ENCODE measurements around the gene OGFOD3. TPM values are rescaled to one million over a fixed set of nuclear protein-coding genes. Genes with fewer than 3 reads are reported as not detected.

OGFOD3 gene
- total and polyA plus RNA-seq, 2 experiments from 2014 or later: 9.6 to 24.6 TPM

DNA sequence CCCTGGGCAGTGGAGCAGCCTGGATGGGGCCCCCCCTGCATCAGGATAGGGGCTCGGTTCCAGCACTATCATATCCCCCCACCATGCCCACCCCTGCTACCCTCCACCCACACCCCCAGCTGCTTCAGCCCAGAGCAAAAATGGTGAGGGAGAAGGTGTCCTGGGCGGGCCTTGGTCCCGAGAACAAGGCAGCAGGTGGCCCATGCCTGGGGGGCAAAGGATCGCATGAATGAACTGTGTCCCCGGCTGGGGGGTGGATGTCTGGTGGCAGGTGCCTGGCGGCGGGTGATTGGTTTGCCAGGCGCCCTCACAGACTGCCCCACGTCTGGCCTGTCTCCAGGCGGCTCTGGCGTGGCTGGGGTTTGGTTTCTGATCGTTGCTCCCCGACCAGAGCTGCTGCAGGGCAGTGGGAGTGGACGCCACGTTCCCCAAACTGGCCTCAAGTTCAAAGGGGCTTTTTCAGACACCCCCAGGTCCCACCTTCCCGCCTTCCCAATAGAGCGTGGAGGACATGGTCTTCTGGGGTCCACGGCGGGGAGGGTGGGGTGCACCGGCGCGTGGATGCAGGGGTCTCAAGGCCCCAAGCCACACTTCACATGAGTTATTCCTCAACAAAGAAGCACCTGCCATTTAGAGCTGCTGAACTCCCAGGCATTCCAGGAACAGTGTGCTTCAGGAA is 34.2 kb downstream of the OGFOD3 start:
- no peak for DNase-seq (ENCODE audit: low spot score)
- no peak overlapping the region for H3K4me3 ChIP-seq
- H3K27ac Mint-ChIP-seq: no peak overlapping the region
- H3F3A ChIP-seq (replicated peaks; ENCODE audit: low read depth): no peaks in the 10 kb centered on the region
- H2AFZ ChIP-seq: no peak overlapping the region
- no peaks in the 10 kb centered on the region for H3K4me1 ChIP-seq (ENCODE audit: insufficient read depth)
- TF ChIP-seq, protein P1, sequence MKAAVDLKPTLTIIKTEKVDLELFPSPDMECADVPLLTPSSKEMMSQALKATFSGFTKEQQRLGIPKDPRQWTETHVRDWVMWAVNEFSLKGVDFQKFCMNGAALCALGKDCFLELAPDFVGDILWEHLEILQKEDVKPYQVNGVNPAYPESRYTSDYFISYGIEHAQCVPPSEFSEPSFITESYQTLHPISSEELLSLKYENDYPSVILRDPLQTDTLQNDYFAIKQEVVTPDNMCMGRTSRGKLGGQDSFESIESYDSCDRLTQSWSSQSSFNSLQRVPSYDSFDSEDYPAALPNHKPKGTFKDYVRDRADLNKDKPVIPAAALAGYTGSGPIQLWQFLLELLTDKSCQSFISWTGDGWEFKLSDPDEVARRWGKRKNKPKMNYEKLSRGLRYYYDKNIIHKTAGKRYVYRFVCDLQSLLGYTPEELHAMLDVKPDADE (IDR thresholded peaks at IDR 0.05): no peak
- TF ChIP-seq, protein P2, sequence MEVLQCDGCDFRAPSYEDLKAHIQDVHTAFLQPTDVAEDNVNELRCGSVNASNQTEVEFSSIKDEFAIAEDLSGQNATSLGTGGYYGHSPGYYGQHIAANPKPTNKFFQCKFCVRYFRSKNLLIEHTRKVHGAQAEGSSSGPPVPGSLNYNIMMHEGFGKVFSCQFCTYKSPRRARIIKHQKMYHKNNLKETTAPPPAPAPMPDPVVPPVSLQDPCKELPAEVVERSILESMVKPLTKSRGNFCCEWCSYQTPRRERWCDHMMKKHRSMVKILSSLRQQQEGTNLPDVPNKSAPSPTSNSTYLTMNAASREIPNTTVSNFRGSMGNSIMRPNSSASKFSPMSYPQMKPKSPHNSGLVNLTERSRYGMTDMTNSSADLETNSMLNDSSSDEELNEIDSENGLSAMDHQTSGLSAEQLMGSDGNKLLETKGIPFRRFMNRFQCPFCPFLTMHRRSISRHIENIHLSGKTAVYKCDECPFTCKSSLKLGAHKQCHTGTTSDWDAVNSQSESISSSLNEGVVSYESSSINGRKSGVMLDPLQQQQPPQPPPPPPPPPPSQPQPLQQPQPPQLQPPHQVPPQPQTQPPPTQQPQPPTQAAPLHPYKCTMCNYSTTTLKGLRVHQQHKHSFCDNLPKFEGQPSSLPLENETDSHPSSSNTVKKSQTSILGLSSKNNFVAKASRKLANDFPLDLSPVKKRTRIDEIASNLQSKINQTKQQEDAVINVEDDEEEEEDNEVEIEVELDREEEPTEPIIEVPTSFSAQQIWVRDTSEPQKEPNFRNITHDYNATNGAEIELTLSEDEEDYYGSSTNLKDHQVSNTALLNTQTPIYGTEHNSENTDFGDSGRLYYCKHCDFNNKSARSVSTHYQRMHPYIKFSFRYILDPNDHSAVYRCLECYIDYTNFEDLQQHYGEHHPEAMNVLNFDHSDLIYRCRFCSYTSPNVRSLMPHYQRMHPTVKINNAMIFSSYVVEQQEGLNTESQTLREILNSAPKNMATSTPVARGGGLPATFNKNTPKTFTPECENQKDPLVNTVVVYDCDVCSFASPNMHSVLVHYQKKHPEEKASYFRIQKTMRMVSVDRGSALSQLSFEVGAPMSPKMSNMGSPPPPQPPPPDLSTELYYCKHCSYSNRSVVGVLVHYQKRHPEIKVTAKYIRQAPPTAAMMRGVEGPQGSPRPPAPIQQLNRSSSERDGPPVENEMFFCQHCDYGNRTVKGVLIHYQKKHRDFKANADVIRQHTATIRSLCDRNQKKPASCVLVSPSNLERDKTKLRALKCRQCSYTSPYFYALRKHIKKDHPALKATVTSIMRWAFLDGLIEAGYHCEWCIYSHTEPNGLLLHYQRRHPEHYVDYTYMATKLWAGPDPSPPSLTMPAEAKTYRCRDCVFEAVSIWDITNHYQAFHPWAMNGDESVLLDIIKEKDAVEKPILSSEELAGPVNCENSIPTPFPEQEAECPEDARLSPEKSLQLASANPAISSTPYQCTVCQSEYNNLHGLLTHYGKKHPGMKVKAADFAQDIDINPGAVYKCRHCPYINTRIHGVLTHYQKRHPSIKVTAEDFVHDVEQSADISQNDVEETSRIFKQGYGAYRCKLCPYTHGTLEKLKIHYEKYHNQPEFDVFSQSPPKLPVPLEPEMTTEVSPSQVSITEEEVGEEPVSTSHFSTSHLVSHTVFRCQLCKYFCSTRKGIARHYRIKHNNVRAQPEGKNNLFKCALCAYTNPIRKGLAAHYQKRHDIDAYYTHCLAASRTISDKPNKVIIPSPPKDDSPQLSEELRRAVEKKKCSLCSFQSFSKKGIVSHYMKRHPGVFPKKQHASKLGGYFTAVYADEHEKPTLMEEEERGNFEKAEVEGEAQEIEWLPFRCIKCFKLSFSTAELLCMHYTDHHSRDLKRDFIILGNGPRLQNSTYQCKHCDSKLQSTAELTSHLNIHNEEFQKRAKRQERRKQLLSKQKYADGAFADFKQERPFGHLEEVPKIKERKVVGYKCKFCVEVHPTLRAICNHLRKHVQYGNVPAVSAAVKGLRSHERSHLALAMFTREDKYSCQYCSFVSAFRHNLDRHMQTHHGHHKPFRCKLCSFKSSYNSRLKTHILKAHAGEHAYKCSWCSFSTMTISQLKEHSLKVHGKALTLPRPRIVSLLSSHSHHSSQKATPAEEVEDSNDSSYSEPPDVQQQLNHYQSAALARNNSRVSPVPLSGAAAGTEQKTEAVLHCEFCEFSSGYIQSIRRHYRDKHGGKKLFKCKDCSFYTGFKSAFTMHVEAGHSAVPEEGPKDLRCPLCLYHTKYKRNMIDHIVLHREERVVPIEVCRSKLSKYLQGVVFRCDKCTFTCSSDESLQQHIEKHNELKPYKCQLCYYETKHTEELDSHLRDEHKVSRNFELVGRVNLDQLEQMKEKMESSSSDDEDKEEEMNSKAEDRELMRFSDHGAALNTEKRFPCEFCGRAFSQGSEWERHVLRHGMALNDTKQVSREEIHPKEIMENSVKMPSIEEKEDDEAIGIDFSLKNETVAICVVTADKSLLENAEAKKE (CRISPR knock-in tag; IDR thresholded peaks at IDR 0.05): no peak
- TF ChIP-seq EZH2phosphoT487 (IDR thresholded peaks at IDR 0.05; ENCODE audit: unreplicated experiment) (no peak), ZNF114 (CRISPR knock-in tag; IDR thresholded peaks at IDR 0.05) (no peak), CREB1 (CRISPR knock-in tag; IDR thresholded peaks at IDR 0.05; ENCODE audit: low read depth) (no peak), STAT1 (IDR thresholded peaks at IDR 0.05; ENCODE audit: unreplicated experiment) (no peak), ZNF331 (CRISPR knock-in tag; IDR thresholded peaks at IDR 0.05; ENCODE audit: low read depth) (no peak), EZH2 (IDR thresholded peaks at IDR 0.05; ENCODE audit: low read depth, unreplicated experiment) (no peak), POLR2AphosphoS5 (IDR thresholded peaks at IDR 0.05; ENCODE audit: low read depth) (no peak), NANOG (IDR thresholded peaks at IDR 0.05; ENCODE audit: borderline replicate concordance) (no peak), JUNB (IDR thresholded peaks at IDR 0.05; ENCODE audit: unreplicated experiment) (no peak)
- TF ChIP-seq, protein P3, sequence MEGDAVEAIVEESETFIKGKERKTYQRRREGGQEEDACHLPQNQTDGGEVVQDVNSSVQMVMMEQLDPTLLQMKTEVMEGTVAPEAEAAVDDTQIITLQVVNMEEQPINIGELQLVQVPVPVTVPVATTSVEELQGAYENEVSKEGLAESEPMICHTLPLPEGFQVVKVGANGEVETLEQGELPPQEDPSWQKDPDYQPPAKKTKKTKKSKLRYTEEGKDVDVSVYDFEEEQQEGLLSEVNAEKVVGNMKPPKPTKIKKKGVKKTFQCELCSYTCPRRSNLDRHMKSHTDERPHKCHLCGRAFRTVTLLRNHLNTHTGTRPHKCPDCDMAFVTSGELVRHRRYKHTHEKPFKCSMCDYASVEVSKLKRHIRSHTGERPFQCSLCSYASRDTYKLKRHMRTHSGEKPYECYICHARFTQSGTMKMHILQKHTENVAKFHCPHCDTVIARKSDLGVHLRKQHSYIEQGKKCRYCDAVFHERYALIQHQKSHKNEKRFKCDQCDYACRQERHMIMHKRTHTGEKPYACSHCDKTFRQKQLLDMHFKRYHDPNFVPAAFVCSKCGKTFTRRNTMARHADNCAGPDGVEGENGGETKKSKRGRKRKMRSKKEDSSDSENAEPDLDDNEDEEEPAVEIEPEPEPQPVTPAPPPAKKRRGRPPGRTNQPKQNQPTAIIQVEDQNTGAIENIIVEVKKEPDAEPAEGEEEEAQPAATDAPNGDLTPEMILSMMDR (conservative IDR thresholded peaks at IDR 0.05; ENCODE audit: low read depth in 2 of 2): no peak
- TF ChIP-seq, protein P4, sequence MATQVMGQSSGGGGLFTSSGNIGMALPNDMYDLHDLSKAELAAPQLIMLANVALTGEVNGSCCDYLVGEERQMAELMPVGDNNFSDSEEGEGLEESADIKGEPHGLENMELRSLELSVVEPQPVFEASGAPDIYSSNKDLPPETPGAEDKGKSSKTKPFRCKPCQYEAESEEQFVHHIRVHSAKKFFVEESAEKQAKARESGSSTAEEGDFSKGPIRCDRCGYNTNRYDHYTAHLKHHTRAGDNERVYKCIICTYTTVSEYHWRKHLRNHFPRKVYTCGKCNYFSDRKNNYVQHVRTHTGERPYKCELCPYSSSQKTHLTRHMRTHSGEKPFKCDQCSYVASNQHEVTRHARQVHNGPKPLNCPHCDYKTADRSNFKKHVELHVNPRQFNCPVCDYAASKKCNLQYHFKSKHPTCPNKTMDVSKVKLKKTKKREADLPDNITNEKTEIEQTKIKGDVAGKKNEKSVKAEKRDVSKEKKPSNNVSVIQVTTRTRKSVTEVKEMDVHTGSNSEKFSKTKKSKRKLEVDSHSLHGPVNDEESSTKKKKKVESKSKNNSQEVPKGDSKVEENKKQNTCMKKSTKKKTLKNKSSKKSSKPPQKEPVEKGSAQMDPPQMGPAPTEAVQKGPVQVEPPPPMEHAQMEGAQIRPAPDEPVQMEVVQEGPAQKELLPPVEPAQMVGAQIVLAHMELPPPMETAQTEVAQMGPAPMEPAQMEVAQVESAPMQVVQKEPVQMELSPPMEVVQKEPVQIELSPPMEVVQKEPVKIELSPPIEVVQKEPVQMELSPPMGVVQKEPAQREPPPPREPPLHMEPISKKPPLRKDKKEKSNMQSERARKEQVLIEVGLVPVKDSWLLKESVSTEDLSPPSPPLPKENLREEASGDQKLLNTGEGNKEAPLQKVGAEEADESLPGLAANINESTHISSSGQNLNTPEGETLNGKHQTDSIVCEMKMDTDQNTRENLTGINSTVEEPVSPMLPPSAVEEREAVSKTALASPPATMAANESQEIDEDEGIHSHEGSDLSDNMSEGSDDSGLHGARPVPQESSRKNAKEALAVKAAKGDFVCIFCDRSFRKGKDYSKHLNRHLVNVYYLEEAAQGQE (IDR thresholded peaks at IDR 0.05; ENCODE audit: unreplicated experiment): no peak
- H3K79me2 ChIP-seq (replicated peaks; ENCODE audit: insufficient read depth): no peaks in the 10 kb centered on the region
- H3K27ac ChIP-seq (ENCODE audit: low read depth): no peak overlapping the region
- H3K27me3 Mint-ChIP-seq (ENCODE audit: insufficient read depth, low read depth, poor library complexity): peaks cover 24% of the 10 kb centered on the region
- H4K20me1 ChIP-seq (replicated peaks; ENCODE audit: insufficient read depth): no peaks in the 10 kb centered on the region
- no peaks in the 10 kb centered on the region for H3K36me3 Mint-ChIP-seq (ENCODE audit: low read depth)
- no peaks in the 10 kb centered on the region for H3K27me3 ChIP-seq (ENCODE audit: insufficient read depth)
- H3K4me2 ChIP-seq: no peak overlapping the region
- H3K4me3 Mint-ChIP-seq: no peak overlapping the region
- ATAC-seq: no peak
- no peaks in the 10 kb centered on the region for H3K36me3 ChIP-seq (ENCODE audit: insufficient read depth)
- no peaks in the 10 kb centered on the region; the same call in 2 of the 3 replicates for H3K9me3 Mint-ChIP-seq
- peaks cover 6% of the 10 kb centered on the region for H3K4me1 Mint-ChIP-seq
- H3K9me2 ChIP-seq (ENCODE audit: insufficient read depth): no peaks in the 10 kb centered on the region
